Tibial artery (tissue), 4 donors: ENCODE measurements around the gene GFY.

Experiments used
- DNase-seq, 2 donors: peaks; one replicate each; pipeline ENCODE4 v3.0.0-alpha.2; 2019
- H3K27ac ChIP-seq, 2 donors: fragments of 200-600 bp; sonication (generic) in 1 of 2; 1 replicate in 1 of 2; 2 replicates in 1 of 2; pipeline ENCODE4 v1.5.1; 2018 to 2019; ENCODE audit warnings: mild to moderate bottlenecking in 1 of 2
- H3K27me3 ChIP-seq, 2 donors: fragments of 200-600 bp; sonication (generic) in 1 of 2; one replicate each; pipeline versions ENCODE4 v1.5.1 to v1.6.0; 2016 to 2019
- H3K36me3 ChIP-seq, 3 donors: fragments of 200-600 bp; sonication (generic) in 2 of 3; one replicate each; pipeline ENCODE4 v1.5.1; 2016 to 2019; ENCODE audit warnings: mild to moderate bottlenecking in 2 of 3
- H3K4me1 ChIP-seq, 4 donors: fragments of 200-600 bp; sonication (generic) in 2 of 4; 1 replicate in 3 of 4; 2 replicates in 1 of 4; pipeline ENCODE4 v1.5.1; 2016 to 2019
- H3K4me3 ChIP-seq, 2 donors: fragments of 200-600 bp; sonication (generic) in 1 of 2; 1 replicate in 1 of 2; 2 replicates in 1 of 2; pipeline ENCODE4 v1.5.1; 2018 to 2019; ENCODE audit warnings: mild to moderate bottlenecking in 2 of 2
- H3K9me3 ChIP-seq, 3 donors: fragments of 200-600 bp; sonication (generic) in 1 of 3; one replicate each; pipeline ENCODE4 v1.5.1; 2016 to 2019
- intact Hi-C: fragments of 100-400 bp; cut with DNase I; formaldehyde crosslinking; loops from one replicate; pipeline ENCODE4 v1.15.0; 2023; ENCODE audit warnings: low total_unique reads
- TF ChIP-seq, protein P1 (sequence below), 2 experiments: fragments of 200-600 bp in 1 of 2; fragments of 450-650 bp in 1 of 2; IDR thresholded peaks; one replicate each; pipeline ENCODE4 v1.5.1; 2017 to 2019; ENCODE audit warnings: antibody characterized with exemption in 2 of 2, mild to moderate bottlenecking in 1 of 2, moderate library complexity in 1 of 2

Gene GFY

DNA sequence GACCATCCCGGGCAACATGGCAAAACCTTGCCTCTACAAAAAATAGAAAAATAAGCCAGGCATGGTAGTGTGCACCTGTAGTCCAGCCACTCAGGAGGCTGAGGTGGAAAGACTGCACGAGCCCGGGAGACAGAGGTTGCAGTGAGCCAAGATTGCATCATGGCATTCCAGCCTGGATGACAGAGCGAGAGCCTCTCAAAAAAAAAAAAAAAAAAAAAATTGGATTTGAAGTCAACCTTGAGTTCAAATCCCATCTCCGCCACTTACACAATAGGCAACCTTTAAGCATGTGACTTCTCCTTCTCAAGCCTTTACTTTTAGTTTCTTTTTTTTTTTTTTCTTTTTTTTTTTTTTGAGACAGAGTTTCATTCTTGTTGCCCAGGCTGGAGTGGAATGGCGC is 25.2 kb upstream of the GFY start:
- Histone ChIP-seq H3K9me3 (no peaks in the 10 kb centered on the region), H3K27ac (no peak overlapping the region), H3K27me3 (peaks cover 0 to 35% of the 10 kb centered on the region in 2 donors), H3K4me1 (no peaks in the 10 kb centered on the region), H3K36me3 (no peaks in the 10 kb centered on the region), H3K4me3 (no peak overlapping the region)
- no peak for DNase-seq
- intact Hi-C loops = no loop called here
- TF ChIP-seq, protein P1, sequence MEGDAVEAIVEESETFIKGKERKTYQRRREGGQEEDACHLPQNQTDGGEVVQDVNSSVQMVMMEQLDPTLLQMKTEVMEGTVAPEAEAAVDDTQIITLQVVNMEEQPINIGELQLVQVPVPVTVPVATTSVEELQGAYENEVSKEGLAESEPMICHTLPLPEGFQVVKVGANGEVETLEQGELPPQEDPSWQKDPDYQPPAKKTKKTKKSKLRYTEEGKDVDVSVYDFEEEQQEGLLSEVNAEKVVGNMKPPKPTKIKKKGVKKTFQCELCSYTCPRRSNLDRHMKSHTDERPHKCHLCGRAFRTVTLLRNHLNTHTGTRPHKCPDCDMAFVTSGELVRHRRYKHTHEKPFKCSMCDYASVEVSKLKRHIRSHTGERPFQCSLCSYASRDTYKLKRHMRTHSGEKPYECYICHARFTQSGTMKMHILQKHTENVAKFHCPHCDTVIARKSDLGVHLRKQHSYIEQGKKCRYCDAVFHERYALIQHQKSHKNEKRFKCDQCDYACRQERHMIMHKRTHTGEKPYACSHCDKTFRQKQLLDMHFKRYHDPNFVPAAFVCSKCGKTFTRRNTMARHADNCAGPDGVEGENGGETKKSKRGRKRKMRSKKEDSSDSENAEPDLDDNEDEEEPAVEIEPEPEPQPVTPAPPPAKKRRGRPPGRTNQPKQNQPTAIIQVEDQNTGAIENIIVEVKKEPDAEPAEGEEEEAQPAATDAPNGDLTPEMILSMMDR (IDR thresholded peaks at IDR 0.05) = no peak

DNA sequence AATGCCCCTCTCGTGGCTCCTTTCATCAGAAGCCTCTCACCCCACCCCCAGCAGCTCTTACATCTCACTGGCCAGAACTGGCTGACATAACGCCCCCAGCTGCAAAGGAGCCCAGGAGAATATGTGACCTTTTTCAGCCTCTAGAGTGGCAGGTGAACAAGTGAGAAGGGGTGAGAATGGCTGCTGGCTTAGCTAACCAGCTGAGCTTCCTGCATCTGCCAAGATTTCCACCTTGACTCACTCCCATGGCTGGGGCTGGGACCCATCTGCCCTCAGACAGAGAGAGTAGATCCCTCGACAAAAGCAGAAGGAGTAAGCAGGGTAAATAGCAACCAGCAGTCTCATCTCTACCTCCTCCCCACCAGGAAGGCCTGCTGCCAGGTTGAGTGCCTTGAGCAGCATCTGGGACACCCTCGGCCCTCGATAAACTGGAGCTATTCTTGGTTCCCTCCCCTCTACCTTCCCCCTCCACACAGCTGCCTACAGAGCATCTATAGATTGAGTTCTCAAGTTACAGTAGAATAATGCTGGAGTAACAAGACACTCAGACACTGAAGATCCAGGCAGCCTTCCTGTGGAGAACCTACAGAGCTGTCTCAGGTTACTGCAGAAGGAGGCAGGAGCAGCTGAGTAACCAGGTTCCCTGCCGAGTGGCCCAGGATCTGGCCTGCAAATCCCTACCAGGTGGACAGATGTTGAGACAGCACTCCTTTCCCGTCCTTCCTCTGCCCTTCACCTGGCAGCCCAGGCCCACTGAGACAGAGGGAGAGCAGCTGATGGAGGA is 21.6 kb upstream of the GFY start:
- intact Hi-C loops = no loop called here
- Histone ChIP-seq H3K4me1 (no peaks in the 10 kb centered on the region), H3K9me3 (no peaks in the 10 kb centered on the region), H3K27me3 (peaks cover 0 to 17% of the 10 kb centered on the region in 2 donors), H3K36me3 (no peaks in the 10 kb centered on the region), H3K4me3 (no peak overlapping the region), H3K27ac (no peak overlapping the region)
- DNase-seq = no peak
- TF ChIP-seq, protein P1 (IDR thresholded peaks at IDR 0.05) = no peak

DNA sequence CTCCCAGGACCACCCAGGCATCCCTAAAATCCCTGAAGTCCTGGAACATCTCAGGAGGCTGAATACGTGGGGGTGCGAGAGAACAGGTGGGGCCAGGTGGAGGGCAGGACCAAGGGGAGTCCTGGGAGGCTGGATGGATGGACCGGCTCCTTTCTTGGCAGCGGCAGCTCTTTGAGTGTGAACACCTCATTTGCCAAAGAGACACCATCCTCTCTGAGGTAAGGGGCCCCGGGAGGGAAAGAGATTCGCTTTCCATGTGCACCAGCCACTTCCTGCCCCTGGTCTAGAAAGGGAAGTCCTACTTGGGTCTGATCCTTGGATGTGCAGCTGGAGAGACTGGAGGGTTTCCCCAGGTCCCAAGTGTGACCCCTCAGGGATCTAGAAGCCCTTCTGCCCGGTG is 18.1 kb upstream of the GFY start:
- Histone ChIP-seq H3K36me3 (no peaks in the 10 kb centered on the region), H3K4me3 (no peak overlapping the region), H3K27ac (no peak overlapping the region), H3K27me3 (peaks cover 0 to 20% of the 10 kb centered on the region in 2 donors), H3K9me3 (no peaks in the 10 kb centered on the region), H3K4me1 (no peaks in the 10 kb centered on the region)
- TF ChIP-seq, protein P1 (IDR thresholded peaks at IDR 0.05) = no peak
- intact Hi-C loops = no loop called here
- DNase-seq = no peak

DNA sequence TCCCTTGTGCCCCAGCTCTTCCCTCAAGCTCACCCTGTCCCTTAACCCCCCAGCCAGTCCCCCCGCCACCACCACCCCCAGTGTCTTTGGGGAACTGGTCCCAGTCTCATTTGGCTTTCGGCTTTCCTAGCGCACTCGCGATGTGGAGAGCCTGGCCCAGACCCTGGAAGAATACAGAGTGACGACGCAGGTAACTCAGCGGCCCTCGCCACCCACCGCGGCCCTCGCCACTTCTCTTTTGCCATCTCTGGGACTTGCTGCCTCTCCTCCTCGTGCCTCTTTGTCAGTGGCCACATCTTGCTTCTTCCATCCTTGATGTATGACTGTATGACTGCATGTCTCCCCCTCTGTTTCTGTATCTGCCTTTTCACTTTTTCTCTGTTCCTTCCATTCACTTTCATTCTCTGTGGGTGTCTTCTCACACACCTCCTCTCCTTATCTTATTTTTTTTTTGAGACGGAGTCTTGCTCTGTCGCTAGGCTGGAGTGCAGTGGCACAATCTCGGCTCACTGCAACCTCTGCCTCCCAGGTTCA is 17.6 kb upstream of the GFY start:
- intact Hi-C loops = no loop called here
- Histone ChIP-seq H3K27me3 (peaks cover 0 to 16% of the 10 kb centered on the region in 2 donors), H3K4me3 (no peak overlapping the region), H3K36me3 (no peaks in the 10 kb centered on the region), H3K9me3 (no peaks in the 10 kb centered on the region), H3K27ac (no peak overlapping the region), H3K4me1 (no peaks in the 10 kb centered on the region)
- DNase-seq = no peak
- TF ChIP-seq, protein P1 (IDR thresholded peaks at IDR 0.05) = no peak

DNA sequence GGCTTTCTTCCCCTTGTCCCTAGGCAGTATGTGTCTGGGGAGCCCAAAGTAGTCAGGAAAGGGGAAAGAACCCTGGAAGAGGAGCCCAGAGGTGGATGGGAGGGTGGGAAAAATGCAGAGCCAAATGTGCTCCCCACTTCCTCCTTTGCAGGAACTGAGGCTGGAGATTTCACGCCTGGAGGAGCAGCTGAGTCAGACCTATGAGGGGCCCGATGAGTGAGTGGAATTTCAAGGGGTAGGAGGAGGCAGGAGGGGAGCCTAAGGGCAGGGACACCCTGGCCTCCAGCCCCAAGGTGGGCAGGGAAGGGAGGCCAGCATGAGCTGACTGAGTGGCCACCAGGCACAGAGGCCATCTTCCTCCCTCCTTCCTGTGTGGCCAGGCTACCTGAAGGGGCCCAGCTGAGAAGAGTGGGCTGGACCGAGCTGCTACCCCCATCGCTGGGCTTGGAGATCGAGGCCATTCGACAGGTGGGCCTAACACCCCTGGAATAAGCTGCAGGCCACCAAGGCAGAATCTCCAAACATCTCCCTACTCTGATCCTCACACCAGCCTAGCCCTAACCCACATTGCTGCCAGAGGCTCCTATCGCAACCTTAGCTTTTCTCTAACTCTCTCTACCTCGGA is 16.3 kb upstream of the GFY start:
- intact Hi-C loops = no loop called here

More for the DNA sequence above, 16.3 kb upstream of the GFY start:
- Histone ChIP-seq H3K27ac (no peak overlapping the region), H3K4me3 (no peak overlapping the region), H3K36me3 (no peaks in the 10 kb centered on the region), H3K27me3 (peaks cover 0 to 26% of the 10 kb centered on the region in 2 donors), H3K9me3 (no peaks in the 10 kb centered on the region), H3K4me1 (no peaks in the 10 kb centered on the region)
- no peak for DNase-seq
- TF ChIP-seq, protein P1 (IDR thresholded peaks at IDR 0.05) = no peak
